Globus pallidus (tissue), 1 donor: ENCODE data around the gene TBX15.

Source experiments
- DNase-seq: peaks from one replicate; pipeline ENCODE4 v3.0.0-alpha.2; 2015; ENCODE audit warnings: low spot score

The TBX15 gene

GRCh38 chr1:118984722-118985639 lies 3.2 kb downstream of the TBX15 start:
- DNase-seq = no peak

GRCh38 chr1:118984086-118984721 lies 3.9 kb downstream of the TBX15 start:
- no peak for DNase-seq

DNA sequence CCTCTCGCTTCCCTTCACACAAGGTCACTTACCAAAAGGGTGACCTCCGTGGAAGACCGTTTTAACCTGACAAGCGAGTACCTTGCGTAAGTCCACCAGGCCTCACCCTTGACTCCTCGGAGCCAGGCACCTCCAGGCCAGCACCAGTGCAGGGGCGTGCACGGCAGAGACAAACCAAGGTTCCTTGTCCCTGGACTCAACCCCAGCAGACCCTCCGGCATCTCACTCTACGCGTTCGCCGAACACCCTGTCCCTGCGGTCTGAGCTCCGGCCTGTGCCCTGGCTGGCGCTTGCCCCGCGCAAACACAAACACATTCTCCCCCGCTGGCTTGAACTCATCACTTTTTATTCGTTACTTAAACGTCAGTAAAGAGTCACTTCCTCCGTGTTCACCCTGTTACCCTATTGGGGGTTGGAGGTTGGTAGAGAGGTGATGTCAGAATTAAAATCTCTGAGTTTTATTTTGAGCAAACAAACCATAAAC lies 4.5 kb downstream of the TBX15 start:
- no peak for DNase-seq

GRCh38 chr1:118982821-118983557 lies 5.2 kb downstream of the TBX15 start:
- no peak for DNase-seq

DNA sequence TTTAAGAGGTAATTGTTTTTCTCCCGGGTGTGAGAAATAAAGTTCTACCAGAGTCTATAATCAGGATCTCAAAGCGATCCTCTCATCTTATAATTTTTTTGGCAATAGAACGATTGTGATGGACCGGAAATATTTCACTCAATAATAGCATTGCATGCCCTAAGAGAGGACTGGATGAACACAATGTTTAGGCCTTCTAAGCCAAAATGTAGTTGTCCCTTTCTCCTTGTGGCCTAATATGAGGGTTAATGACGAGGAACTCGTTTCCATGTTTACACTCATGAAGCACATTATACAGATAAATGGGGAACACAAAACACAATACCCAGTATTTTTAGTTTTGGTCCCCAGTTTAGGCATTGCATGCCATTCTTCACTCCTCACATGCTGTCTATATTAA lies 5.9 kb downstream of the TBX15 start:
- DNase-seq = no peak

GRCh38 chr1:118981436-118981835 lies 6.7 kb downstream of the TBX15 start:
- DNase-seq = no peak

GRCh38 chr1:118979754-118980575 lies 8.2 kb downstream of the TBX15 start:
- no peak for DNase-seq

GRCh38 chr1:118978914-118979701 lies 9.0 kb downstream of the TBX15 start:
- DNase-seq = no peak

DNA sequence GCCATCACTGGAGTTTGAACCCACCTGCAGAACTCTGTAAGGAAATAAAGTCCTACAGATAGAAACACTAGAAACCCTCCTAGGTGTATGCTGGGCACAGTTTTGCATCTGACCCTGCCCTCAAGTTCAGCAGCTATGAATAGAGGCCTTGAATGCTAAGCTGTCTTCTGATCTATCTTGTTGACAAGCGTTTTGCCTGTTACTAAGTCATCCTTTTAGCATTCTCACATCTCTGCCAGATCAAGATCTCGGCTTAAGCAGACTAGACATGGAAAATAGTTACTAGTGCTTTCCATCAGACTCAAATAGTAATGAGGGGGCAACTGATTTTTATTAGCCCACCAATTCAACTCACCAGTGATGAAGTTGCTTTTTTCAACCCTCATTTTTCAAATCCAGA lies 10.5 kb downstream of the TBX15 start:
- DNase-seq = no peak

DNA sequence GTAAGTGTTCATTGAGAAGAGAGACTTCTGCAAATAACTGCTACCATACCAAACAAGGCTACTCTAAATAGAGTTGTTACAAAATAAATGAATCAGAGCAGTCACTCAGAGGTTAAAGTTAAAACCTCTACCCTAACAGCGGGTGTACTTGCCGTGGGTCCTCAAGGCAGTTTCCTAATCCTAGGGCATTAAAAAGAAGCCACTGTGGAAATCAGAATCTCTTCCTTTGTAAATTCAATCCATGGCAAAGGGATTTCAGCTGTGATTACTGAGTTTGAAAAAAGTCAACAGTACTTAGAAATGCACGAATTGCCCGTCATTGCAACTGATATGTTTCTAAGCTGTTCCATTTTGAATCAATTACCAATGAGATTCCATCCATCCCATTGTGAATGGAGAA lies 13.5 kb downstream of the TBX15 start:
- no peak for DNase-seq

- no peak for DNase-seq
Measured at GRCh38 chr1:118973531-118974137, 14.5 kb downstream of the TBX15 start.

GRCh38 chr1:118973032-118973431 lies 15.1 kb downstream of the TBX15 start:
- DNase-seq = no peak

DNA sequence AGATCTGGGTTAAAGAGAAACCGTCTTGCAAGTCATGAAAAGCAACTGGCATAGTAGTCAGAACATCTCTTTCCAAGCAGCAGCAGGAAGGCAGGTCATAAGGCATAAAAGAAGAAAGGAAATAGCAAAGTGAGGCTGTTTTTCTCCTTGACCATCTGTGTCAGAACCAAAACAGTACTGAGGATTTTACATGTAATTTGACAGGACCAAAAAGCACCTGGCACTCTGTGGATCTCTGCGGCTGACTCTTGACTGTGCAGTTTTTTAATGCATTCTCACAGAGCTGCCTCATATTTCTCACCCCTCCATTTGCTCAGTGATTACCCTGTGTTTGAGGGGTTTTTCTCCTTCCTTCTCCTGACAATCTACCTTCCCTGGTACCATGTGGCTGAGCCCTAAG lies 17.7 kb downstream of the TBX15 start:
- DNase-seq = no peak

GRCh38 chr1:118963456-118964430 lies 24.4 kb downstream of the TBX15 start:
- DNase-seq = no peak

DNA sequence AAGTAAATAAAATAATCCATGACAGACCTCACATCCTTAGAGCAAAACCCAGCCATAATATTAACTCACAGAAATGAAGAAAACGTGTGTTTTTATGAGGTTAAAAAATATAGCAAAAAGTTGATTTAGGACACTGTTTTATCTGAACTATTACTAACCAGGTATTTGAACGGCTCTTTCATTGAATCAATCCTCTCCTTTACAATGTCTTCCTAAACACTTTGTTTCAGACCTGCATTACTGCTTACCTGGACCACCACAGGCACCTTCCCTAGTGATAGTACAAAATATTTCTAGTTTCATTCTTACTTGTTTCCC lies 25.0 kb downstream of the TBX15 start:
- DNase-seq = no peak

GRCh38 chr1:118961156-118961555 lies 27.0 kb downstream of the TBX15 start:
- no peak for DNase-seq

GRCh38 chr1:118960567-118961136 lies 27.5 kb downstream of the TBX15 start:
- DNase-seq = no peak

DNA sequence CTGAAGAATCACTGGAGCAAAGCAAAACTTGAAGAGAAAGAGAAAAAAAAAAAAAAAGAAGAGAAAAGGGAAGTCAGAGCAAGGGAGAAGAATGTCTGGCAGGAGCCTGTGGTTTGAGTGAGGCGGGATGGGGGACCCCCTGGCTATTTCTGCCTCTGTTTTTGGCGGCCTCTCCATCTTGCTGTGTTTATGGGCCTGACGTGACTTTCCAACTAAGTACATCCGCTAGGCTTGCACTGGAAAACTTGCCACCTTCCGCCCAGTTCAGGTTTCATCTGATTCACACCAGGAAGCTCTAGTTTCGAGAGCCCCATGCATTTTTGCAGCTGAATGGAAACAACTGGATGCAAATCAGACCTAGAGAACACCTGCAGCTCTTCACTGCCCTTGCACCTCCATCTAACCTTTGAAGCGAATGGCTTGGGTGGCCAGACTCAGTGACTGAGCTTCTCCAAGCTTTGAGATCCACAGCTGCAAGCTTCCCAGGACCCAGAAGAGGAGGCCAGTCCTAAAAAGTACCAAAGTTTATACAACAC lies 28.0 kb downstream of the TBX15 start:
- DNase-seq = no peak
